ENCODE measurements around the gene RNU4-1.
"Not testable (repeated sequence)": the region's sequence is repeated elsewhere in the genome, so short reads cannot be mapped to it uniquely, and the experiment has no call there.

RNU4-1 gene
- long read RNA-seq, donor 1, partial matches to known transcripts: 16 of 16 reads
- long read RNA-seq, donor 1, other reads (novel, unspliced or antisense): 0 of 16 reads
- long read RNA-seq, donor 2: 0 reads
- long read RNA-seq, donor 3: 0 reads
- long read RNA-seq, donor 4: 0 reads
- long read RNA-seq, donor 5: 0 reads
- long read RNA-seq, donor 6, partial matches to known transcripts: 14 of 14 reads
- long read RNA-seq, donor 6, other reads (novel, unspliced or antisense): 0 of 14 reads
- long read RNA-seq, donor 7, partial matches to known transcripts: 0 of 1 reads
- long read RNA-seq, donor 7, other reads (novel, unspliced or antisense): 0 of 1 reads
- long read RNA-seq, donor 8: 0 reads

DNA sequence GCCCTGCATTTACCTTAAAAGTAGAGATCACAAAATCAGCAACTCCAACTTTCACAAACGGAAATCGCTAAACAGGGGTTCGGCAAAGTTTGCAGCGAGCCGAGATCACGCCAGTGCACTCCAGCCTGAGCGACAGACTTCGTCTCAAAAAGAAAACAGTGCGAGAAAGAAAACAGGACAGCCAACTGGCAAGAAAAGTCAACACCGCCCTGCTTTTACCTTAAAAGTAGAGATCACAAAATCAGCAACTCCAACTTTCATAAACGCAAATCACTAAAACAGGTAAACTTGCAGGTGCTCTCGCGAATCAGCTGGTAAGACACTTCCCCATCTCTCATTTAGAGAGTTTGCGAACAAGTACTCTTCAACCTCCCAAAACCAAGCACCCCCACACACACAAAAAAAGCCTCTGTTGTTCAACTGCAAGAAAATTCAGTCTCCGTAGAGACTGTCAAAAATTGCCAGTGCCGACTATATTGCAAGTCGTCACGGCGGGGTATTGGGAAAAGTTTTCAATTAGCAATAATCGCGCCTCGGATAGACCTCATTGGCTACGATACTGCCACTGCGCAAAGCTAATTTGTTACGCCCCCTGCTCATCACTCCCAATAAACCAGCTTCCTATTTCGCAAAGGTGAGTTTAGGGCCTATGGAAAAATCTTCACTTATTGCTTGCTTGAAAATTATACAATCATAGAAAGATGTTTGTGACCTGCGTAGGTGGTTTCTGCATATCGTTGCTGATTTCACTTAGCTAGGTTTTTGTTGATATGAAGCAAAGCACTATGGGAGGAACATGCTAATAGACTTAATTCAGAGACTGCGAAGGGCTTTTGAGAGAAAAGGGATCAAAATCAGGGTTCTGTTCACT is at the start of gene RNU4-1:
Gene RNU4-1 (minus strand): TSS at position 577 of the 871 bp plus-strand sequence.
- peak; percentile 94 for DNase-seq

DNA sequence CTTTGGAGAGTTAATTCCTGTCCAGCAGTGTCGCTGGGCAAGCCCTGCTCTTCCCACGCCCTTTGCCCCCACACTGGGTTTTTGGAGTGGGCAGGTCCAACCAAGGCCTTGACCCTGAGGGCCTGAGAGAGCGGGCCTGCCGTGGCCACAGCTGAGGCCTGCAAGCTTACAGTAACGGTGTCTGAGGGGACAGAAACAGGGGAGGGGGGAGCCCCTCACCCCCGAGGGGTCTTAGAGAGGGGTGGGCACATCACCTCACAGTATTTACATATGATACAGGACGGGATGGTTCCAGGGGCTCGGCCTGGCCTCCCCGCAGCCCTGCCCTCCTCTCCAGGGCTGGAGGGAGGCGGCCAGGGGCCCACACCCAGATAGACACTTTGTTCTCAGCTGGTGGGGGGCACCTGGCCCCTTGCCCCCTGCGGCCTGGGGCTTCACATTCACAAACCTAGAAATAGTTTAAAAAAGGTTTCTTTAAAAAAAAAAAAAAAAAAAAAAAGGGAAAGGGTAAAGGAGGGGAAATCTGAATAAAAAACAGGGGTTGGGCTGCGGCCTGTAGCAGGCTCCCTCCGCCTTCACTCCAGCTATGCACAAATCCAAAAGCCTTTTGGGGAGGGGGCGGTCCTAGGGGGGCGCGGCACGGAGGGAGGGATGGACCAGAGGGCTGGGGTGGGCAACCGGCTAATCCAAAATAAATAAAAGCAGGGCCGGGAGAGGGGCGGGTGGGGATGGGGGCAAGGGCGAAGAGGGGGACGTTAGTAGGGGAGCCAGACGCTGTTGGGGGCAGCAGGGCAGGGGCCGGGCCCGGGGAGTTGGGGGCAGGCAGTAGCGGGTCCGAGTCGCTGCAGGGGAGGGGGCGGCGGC is 49.4 kb upstream of the RNU4-1 start:
- no peak for DNase-seq

DNA sequence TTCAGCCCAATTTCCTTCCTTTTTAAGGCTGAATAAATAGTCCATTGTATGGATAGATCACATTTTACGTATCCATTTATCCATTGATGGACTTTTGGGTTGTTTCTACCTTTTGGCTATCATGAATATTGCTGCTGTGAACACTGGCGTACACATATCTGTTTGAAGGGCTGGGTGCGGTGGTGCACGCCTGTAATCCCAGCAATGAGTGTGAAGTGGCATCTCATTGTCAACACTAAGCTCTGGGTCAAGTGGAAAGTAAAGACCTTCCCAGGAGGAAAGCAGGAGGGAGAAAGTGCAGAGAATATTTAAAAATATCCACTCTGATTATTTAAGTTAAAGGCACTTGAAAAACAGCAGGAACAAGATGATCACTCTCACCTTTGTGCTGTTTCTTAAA is 46.2 kb upstream of the RNU4-1 start:
- no peak for DNase-seq

DNA sequence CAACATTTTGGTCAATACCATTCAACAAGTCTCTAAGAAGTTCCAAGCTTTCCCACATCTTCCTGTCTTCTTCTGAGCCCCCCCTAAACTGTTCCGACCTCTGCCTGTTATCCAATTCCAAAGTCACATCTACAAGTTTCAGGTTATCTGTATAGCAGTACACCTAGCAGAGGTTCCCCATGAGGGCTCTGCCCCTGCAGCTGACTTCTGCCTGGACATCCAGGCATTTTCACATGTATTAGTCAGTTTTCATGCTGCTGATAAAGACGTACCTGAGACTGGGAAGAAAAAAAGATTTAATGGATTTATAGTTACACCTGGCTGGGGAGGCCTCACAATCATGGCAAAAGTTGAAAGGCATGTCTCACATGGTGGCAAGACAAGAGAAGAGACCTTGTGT is 44.7 kb upstream of the RNU4-1 start:
- DNase-seq: no peak

DNA sequence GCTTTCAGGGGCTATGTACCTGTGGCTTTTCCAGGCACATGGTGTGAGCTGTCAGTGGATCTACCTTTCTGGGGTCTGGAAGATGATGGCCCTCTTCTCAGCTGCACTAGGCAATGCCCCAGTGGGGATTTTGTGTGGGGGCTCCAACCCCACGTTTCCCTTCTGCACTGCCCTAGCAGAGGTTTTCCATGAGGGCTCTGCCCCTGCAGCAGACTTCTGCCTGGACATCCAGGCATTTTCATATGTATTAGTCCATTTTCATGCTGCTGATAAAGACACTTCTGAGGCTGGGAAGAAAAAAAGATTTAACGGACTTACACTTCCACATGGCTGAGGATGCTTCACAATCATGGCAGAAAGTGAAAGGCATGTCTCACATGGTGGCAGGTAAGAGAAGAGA is 43.4 kb upstream of the RNU4-1 start:
- DNase-seq: not testable (repeated sequence)

DNA sequence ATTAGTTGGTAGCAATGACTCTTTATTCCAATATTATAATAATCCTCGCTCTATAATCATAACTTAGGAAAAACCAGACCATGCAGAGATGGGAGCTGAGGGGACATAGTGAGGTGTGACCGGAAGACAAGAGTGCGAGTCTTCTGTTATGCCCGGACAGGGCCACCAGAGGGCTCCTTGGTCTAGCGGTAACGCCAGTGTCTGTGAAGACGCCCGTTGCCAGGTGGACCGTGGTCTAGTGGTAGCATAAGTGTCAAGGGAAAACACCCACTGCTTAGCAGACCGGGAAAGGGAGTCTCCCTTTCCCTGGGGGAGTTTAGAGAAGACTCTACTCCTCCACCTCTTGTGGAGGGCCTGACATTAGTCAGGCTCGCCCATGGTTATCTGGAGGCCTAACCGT is 42.4 kb upstream of the RNU4-1 start:
- DNase-seq: peak; percentile 45

DNA sequence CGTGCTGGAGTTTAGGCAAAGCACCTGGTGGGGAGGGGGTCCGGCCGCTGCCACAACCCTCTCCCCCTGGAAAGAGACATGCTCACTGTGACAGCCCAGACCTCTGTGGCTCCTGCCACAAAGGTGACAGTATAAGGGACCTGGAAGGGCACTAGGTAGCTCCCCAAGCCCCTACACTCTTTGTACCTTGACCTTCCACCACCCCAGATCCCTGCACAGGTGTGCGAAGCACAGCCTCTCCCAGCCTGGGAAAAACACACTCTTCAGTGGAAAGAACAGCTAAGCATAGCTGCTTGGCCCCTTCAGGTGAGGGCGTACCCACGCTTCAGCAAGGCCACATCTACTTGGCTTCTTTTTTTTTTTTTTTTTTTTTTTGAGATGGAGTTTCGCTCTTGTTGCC is 39.5 kb upstream of the RNU4-1 start:
- no peak for DNase-seq

DNA sequence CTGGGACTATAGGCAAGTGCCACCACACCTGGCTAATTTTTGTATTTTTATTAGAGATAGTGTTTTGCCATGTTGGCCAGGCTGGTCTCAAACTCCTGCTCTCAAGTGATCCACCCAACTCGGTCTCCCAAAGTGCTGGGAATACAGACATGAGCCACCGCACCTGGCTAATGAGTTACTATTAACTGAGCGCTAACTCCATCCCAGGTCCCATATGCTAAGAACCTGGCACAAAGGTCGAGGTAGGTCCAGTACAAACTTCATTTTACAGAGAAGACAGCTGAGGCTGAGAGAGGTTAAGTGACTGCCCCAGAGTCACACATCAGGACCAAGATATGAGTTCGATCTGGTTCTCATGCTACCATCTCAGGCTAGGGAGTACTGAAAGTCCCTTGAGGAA is 39.0 kb upstream of the RNU4-1 start:
- DNase-seq: no peak

DNA sequence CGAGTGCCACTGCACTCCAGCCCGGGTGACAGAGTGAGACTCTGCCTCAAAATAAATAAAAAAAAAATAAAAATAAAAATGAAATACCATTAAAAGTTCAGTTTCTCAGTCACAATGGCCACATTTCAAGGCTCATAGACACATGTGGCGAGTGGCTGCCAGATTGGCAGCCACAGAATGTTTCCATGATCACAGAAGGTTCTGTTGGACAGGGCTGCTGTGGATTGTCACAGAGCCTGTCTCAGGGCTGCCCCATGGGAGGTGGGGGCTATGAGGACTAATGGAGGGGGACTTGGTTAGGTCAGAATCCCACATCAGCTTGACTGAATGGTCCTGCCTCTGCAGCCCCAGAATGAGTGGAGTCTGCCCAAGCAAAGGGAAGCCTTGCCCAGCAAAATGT is 38.4 kb upstream of the RNU4-1 start:
- no peak for DNase-seq

DNA sequence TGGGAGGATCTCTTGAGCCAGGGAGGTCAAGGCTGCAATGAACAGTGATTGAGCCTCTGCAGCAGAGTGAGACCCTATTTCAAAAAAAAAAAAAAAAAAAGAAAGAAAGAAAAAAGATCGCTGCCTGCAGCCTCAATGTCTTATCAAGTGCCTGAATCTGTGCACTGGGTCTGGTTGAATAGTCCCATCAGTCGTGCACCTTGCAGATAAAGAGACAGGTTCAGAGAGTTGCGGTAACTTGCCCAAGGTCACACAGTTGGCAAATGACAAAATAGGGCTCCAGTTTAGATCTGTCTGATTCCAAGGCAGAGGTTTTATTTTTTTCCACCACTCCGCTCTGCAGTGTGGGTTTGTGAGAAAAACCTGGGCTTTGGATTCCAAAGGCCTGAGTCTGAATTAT is 35.2 kb upstream of the RNU4-1 start:
- no peak for DNase-seq

DNA sequence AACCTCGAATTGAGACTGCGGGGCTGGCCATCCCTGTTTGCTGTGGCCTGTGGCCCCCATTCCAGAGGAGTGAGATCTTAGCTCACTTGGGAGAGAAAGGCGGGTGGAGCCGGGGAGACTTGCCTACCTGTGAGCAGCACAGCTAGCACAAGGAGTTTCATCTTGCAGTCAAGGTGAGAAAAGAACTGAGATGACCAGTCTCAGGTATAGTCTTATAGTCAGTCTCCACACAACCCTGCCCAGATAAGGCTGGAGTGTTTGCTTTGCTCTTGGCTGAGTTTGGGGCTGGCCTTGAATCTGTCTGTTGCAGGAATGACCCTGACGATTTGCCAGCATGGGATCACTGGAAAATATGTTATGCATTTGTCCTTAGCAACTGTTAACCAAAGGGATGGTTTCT is 34.6 kb upstream of the RNU4-1 start, which contains the start of gene PLA2G1B:
Gene PLA2G1B (minus strand): TSS at position 187 of the 400 bp plus-strand sequence. CDS start 26 bp downstream, at position 161.
- no peak for DNase-seq

DNA sequence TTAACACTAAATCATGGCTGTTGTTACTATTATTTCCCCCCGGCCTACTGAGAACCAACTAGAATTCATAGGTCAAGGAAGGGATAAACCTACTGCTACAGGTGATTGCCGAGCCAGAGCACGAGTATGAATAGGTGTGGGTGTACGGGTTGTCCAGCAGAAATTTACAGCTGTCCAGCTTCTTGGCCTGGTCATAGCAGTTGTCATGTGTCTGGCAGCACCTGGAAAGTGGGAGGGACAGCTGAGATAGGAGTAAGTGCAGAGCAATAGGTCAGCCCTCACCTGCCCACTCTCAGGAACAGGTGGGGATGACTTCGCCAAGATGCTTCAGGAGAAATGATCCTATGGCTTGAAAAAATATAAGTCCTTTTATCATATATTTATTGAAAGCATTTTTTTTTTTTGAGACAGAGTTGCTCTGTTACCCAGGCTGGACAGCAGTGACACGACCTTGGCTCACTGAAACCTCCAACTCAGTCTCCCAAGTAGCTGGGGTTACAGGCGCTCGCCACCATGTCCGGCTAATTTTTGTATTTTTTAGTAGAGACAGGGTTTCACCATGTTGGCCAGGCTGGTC is 31.9 kb upstream of the RNU4-1 start:
- DNase-seq: no peak

DNA sequence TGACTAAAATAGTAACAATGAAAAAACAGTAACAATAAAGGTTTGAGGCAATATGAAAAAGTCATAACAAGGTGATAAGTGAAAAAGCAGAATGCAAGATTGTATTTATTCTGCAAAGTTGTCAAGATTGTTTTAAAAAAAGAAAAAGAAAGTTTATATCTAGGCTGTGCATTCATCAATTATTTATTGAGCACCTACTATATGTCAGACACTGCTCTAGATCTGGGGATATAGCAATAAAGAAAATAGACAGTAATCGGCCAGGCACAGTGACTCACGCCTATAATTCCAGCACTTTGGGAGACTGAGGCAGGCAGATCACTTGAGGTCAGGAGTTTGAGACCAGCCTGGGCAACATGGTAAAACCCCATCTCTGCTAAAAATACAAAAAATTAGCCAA is 30.7 kb upstream of the RNU4-1 start:
- no peak for DNase-seq

DNA sequence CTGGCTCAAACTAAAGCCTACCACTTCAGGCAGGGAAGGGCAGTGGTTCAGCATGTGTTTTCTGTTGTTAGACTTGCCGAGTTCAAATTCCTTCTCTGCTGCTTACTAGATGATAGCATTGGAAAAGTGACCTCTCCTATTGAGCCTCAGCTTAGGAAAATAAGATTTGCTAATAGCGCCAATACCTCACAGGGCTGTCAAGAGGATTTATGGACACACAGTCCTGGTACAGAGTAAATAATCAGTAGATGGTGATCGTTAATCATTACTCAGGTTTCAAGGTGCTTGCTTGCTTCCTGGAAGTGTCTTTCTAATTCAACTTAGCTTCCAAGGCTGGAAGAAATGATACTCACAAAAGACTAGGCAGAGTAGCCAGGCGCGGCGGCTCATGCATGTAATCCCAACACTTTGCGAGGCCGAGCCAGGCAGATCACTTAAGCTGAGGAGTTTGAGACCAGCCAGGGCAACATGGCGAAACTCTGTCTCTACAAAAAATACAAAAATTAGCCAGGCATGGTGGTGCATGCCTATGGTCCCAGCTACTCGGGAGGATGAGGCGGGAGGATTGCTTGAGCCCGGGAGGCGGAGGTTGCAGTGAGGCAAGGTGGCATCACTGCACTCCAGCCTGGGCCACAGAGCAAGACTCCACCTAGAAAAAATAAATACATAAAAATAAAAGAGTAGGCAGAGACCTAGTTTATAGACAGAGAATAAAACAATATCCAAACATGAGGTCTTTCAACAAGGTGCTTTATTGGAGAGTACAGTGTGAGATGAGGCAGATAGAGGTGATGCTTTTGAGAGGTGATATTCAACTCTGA is 28.6 kb upstream of the RNU4-1 start:
- DNase-seq: peak; percentile 55

DNA sequence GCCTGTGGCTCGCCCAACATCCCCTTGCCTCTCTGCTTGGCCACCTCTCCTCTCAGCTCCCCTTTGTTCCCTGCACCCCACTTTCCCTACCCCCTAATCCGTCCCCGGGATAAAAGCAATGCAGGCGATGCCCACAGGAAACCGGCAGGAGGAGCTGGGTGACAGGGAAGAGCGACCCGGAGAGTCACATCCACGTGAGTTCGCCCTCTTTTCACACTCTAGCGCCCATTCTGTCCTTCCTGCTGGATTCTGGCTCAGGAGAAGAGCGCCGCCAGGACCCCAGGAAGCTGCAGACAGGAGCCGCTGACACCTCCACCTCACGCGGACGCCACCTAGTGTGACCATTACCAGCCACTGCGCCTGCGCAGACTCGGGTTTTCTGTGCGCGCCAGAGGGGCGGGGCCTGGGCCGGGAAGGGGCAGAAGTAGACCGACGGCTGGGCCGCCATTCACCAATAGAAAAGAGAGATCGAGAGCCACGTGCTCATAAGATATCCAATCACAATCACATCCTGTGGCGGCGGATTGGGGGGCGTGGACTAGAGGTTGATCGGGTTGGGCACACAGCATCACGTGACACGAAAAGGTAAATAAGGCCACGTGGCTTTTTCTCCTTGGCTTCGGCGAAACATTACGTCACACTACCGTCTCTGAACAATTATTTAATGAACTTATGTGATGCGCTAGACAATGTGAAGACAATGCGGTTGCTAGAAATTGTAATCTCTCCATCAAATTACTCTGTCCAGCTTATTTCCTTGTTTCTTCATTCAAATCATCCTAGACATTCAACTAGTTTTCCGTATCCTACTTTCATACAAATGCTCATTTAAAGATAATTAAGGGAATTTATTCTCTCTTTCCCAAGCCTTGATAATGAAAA is 24.4 kb upstream of the RNU4-1 start:
- peak; percentile 97 for DNase-seq

DNA sequence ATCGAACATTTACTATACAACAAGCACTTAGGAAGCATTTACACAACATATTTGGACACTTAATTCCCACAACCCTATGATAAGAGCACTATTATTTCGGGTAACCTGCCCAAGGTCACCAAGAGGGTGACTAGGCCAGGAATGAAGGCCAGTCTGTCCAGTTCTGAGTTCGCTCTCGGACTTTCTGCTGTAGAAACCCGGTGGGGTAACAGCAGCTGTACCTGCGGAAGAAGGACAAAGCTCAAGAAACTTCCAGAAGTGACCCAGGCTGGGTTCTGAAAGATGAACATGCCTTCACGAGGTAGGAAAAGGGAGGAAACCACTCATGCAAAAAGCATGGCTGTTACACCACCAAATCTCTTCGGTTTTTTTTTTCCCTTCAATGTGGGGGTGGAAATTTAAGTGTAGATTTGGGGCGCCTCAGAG is 23.8 kb upstream of the RNU4-1 start:
- no peak for DNase-seq

DNA sequence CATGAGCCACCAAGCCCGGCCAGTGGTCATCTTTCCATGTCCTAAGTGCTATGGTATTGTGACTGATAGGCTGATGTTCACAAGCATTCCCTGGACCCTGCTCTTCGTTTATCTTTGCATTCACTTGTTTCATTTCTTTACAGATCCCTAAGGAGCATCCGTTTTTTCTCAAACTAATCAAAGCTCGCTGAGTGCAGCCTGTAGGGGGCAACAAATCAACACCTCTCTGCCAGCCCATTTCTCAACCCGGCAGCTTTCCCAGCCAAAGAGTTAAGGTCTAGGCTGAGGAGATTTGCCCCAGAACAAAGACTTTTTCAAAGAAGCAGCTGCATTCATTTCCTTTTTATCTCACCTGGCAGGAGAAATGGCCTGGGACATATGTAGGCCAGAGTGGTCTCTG is 21.2 kb upstream of the RNU4-1 start:
- no peak for DNase-seq

DNA sequence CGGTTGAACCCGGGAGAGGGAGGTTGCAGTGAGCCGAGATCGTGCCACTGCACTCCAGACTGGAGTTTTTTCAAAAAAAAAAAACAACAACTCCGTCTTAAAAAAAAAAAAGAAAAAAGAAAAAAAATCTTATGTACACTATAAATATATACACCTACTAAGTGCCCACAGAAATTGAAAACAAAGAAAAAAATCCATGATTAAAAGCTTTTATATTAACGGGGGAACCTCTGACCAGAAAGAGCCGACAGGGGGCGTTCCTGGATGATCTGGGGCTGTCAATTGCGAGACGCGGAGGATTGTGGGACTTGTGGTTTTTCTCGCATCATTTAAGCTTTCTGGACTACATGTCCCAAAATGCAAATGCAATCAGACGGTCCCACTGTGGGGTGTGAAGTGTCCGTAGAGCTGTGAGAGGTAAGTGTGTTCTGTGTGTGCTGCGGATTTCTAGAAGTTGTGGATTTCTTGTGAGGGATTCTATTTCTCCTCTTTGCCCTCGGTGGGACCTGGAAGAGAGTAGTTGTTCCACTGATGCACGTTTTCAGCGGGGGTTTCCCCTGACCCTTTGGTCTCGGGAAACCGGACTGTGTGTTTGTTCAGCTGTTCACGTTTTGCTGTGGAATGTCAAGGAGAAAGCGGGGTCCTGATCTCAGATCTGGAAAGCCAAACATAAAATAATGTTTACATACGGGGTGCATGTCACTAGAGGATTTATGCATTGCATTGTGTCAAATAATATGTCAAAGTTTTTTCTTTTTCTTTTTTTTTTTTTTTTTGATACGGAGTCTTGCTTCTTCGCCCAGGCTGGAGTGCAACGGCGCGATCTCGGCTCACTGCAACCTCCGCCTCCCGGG is 9.2 kb upstream of the RNU4-1 start, which contains the start of gene SIRT4:
Gene SIRT4 (plus strand): TSS at position 360 of the 854 bp plus-strand sequence. CDS start 1,241 bp downstream, outside the sequence.
- peak; percentile 93 for DNase-seq

DNA sequence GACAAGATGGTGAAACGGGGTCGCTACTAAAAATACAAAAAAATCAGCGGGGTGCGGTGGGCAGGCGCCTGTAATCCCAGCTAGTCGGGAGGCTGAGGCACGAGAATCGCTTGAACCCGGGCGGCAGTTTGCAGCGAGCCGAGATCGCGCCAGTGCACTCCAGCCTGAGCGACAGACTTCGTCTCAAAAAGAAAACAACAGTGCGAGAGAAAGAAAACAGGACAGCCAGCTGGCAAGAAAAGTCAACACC is 701 bp downstream of the RNU4-1 start:
- DNase-seq: peak; percentile 89

Measured in right kidney (tissue), 9 donors.